Stimulated activated CD8-positive, alpha-beta memory T cell treated with anti-CD3 and anti-CD28 coated beads, Interleukin-12 subunit alpha, Interleukin-12 subunit beta, amount 100 ng/mL, for 24 hours (primary cell): ENCODE results near the gene MRLN.
"Not testable (repeated sequence)": the region's sequence is repeated elsewhere in the genome, so short reads cannot be mapped to it uniquely, and the experiment has no call there.

ENCODE experiments used
- DNase-seq: peaks from one replicate; pipeline ENCODE4 v3.0.0-alpha.2; 2020; ENCODE audit errors: extremely low read depth

MRLN gene

GRCh38 chr10:59753267-59753666, at the start of gene MRLN:
MRLN (minus strand) TSS chr10:59753455.
- DNase-seq = no peak

GRCh38 chr10:59801171-59801570, 47.9 kb upstream of the MRLN start:
- no peak for DNase-seq

- no peak for DNase-seq
Measured at GRCh38 chr10:59799421-59799820, 46.2 kb upstream of the MRLN start.

- DNase-seq = no peak
Measured at GRCh38 chr10:59793919-59794318, 40.7 kb upstream of the MRLN start.

- DNase-seq = no peak
Measured at GRCh38 chr10:59792812-59793211, 39.6 kb upstream of the MRLN start.

GRCh38 chr10:59791601-59792000, 38.3 kb upstream of the MRLN start:
- no peak for DNase-seq

- DNase-seq = not testable (repeated sequence)
Measured at GRCh38 chr10:59790080-59790479, 36.8 kb upstream of the MRLN start.

GRCh38 chr10:59788914-59789313, 35.7 kb upstream of the MRLN start:
- not testable (repeated sequence) for DNase-seq

GRCh38 chr10:59787032-59787431, 33.8 kb upstream of the MRLN start:
- DNase-seq = not testable (repeated sequence)

GRCh38 chr10:59785476-59785875, 32.2 kb upstream of the MRLN start:
- DNase-seq = not testable (repeated sequence)

GRCh38 chr10:59781511-59781910, 28.3 kb upstream of the MRLN start:
- no peak for DNase-seq

- DNase-seq = no peak
Measured at GRCh38 chr10:59779756-59780533, 26.7 kb upstream of the MRLN start.

- no peak for DNase-seq
Measured at GRCh38 chr10:59774451-59774850, 21.2 kb upstream of the MRLN start.

- no peak for DNase-seq
Measured at GRCh38 chr10:59773088-59773487, 19.8 kb upstream of the MRLN start.

- DNase-seq = no peak
Measured at GRCh38 chr10:59771162-59771807, 18.0 kb upstream of the MRLN start.

- no peak for DNase-seq
Measured at GRCh38 chr10:59770689-59771088, 17.4 kb upstream of the MRLN start.

GRCh38 chr10:59762505-59762904, 9.2 kb upstream of the MRLN start:
- no peak for DNase-seq

- no peak for DNase-seq
Measured at GRCh38 chr10:59757966-59758365, 4.7 kb upstream of the MRLN start.

- DNase-seq = no peak
Measured at GRCh38 chr10:59754951-59755350, 1.7 kb upstream of the MRLN start.

GRCh38 chr10:59752278-59752940, 846 bp downstream of the MRLN start:
- no peak for DNase-seq

- DNase-seq = no peak
Measured at GRCh38 chr10:59750155-59750945, 2.9 kb downstream of the MRLN start.

- no peak for DNase-seq
Measured at GRCh38 chr10:59748834-59749233, 4.4 kb downstream of the MRLN start.
